T-helper 1 cell treated with Interleukin-12 subunit alpha and Interleukin-12 subunit beta and Interleukin-4 antibody, amounts not matched to agents 30 μg/mL and 1 μg/mL, for 36 hours (primary cell): Measurements from ENCODE around the gene NRIP1.
"Not testable (repeated sequence)": the region's sequence is repeated elsewhere in the genome, so short reads cannot be mapped to it uniquely, and the experiment has no call there.

Source experiments
- H3K27ac Mint-ChIP-seq: one replicate; pipeline ENCODE4 v1.8.0; 2021; ENCODE audit warnings: mild to moderate bottlenecking, mixed read lengths
- H3K27me3 Mint-ChIP-seq: one replicate; pipeline ENCODE4 v1.8.0; 2021; ENCODE audit warnings: low read depth, mixed read lengths
- H3K36me3 Mint-ChIP-seq: one replicate; pipeline ENCODE4 v1.8.0; 2021; ENCODE audit warnings: low read depth, mixed read lengths
- H3K4me1 Mint-ChIP-seq: one replicate; pipeline ENCODE4 v1.8.0; 2021; ENCODE audit warnings: low read depth, mixed read lengths
- H3K4me3 Mint-ChIP-seq: one replicate; pipeline ENCODE4 v1.8.0; 2021; ENCODE audit warnings: mild to moderate bottlenecking, moderate library complexity, mixed read lengths
- H3K9me3 Mint-ChIP-seq: one replicate; pipeline ENCODE4 v1.8.0; 2021; ENCODE audit warnings: mixed read lengths

The NRIP1 gene

DNA sequence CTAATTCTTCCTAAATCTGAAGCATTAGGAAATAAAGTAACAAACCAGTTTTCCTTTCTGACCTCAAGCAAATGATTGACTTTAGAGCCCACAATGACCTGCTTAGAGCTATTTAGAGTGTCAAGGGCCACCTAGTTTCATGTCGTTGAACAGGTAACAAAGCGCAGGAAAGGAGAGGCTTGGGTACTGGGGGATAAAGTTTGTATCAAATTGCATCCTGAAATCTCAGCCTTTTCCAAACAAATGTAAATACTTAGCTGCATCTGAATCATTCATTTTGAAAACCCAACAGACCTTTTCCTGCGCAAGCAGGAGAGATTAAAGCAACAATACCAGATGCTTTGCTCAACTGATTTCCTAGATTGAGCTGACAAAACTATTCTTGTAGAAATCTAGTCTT, 121.2 kb downstream of the NRIP1 start:
- peaks cover under 1% of the 10 kb centered on the region for H3K27me3 Mint-ChIP-seq
- H3K4me1 Mint-ChIP-seq: no peaks in the 10 kb centered on the region
- H3K9me3 Mint-ChIP-seq: peaks cover 6% of the 10 kb centered on the region
- H3K36me3 Mint-ChIP-seq: no peaks in the 10 kb centered on the region
- H3K27ac Mint-ChIP-seq: no peak overlapping the region
- no peak overlapping the region for H3K4me3 Mint-ChIP-seq

GRCh38 chr21:14942801-14943490, 121.9 kb downstream of the NRIP1 start:
- H3K4me1 Mint-ChIP-seq: no peaks in the 10 kb centered on the region
- H3K27me3 Mint-ChIP-seq: no peaks in the 10 kb centered on the region
- no peaks in the 10 kb centered on the region for H3K36me3 Mint-ChIP-seq
- H3K4me3 Mint-ChIP-seq: no peak overlapping the region
- H3K27ac Mint-ChIP-seq: no peak overlapping the region
- H3K9me3 Mint-ChIP-seq: peaks cover 12% of the 10 kb centered on the region

GRCh38 chr21:14927324-14927723, 137.5 kb downstream of the NRIP1 start:
- not testable (repeated sequence) for H3K27ac Mint-ChIP-seq, H3K9me3 Mint-ChIP-seq, H3K27me3 Mint-ChIP-seq, H3K4me3 Mint-ChIP-seq, H3K4me1 Mint-ChIP-seq, H3K36me3 Mint-ChIP-seq

DNA sequence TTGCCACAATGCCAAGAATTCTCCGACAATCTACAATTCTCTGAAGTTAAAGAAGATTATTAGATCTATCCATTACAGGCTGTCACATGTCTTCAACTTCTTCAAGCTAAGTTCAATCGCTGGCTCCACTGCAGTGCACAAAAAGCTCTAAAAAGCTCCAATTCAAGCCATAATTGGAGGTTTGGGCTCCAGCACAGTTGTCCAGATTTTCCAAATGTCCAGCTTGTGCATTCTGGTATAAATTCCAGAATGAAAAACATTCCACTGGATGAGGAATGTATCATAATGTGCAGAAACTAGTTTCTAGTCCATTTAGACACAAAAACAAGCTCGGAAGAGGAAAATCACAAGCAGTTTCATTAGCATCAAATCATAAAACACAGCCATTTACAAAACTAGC, 138.6 kb downstream of the NRIP1 start:
- Mint-ChIP-seq H3K4me3 (no peak overlapping the region), H3K36me3 (no peaks in the 10 kb centered on the region), H3K27ac (no peak overlapping the region), H3K4me1 (no peaks in the 10 kb centered on the region), H3K9me3 (no peaks in the 10 kb centered on the region), H3K27me3 (no peaks in the 10 kb centered on the region)

GRCh38 chr21:14923468-14923867, 141.3 kb downstream of the NRIP1 start:
- H3K27me3 Mint-ChIP-seq: no peaks in the 10 kb centered on the region
- H3K27ac Mint-ChIP-seq: no peak overlapping the region
- no peak overlapping the region for H3K4me3 Mint-ChIP-seq
- H3K9me3 Mint-ChIP-seq: no peaks in the 10 kb centered on the region
- H3K36me3 Mint-ChIP-seq: no peaks in the 10 kb centered on the region
- no peaks in the 10 kb centered on the region for H3K4me1 Mint-ChIP-seq

DNA sequence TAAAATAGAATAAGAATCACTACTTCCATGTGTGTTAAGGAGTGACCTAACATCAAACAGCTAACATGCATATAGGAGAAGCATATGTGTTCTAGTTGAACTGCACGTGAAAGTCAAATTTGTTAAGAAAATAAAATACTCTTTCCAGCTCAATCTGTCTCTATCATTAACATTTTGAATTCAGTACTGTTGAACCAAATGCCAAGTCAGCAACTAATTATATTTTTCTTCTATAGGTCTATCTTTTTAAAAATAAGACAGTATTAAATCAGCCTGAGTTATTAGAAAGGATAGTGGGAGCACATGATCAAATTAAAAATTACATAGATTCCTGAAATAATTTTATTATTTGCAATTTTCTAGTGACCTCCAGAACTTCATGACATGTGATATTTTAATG, 141.8 kb downstream of the NRIP1 start:
- H3K4me3 Mint-ChIP-seq: no peak overlapping the region
- H3K27me3 Mint-ChIP-seq: no peaks in the 10 kb centered on the region
- H3K36me3 Mint-ChIP-seq: no peaks in the 10 kb centered on the region
- no peaks in the 10 kb centered on the region for H3K9me3 Mint-ChIP-seq
- H3K4me1 Mint-ChIP-seq: no peaks in the 10 kb centered on the region
- no peak overlapping the region for H3K27ac Mint-ChIP-seq

GRCh38 chr21:14918527-14918926, 146.3 kb downstream of the NRIP1 start:
- no peaks in the 10 kb centered on the region for H3K9me3 Mint-ChIP-seq
- H3K27ac Mint-ChIP-seq: no peak overlapping the region
- H3K4me3 Mint-ChIP-seq: no peak overlapping the region
- H3K4me1 Mint-ChIP-seq: no peaks in the 10 kb centered on the region
- H3K36me3 Mint-ChIP-seq: no peaks in the 10 kb centered on the region
- H3K27me3 Mint-ChIP-seq: no peaks in the 10 kb centered on the region

GRCh38 chr21:14917762-14918161, 147.0 kb downstream of the NRIP1 start:
- H3K27ac Mint-ChIP-seq: no peak overlapping the region
- no peaks in the 10 kb centered on the region for H3K36me3 Mint-ChIP-seq

DNA sequence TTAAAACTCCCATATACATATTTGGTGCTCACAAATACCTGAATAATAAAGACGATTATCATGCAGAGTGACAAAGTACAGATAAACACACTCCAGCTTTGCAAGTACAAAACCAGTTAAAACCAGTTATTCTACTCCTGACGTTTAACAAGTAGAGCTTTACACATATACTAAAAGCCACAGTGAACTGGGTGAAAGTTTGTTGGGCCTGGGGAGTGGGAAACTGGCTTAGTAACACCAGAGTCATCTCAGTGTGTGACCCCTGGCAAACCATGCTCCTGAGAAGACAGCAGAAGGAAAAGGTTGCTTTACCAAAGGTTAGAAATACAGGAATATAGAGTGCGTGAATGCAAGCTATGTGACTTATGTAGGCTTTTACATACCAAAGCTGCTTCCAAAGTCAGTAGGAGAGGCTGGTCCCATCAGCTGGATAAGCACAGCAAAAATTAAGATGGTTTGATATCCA, 148.1 kb downstream of the NRIP1 start:
- Mint-ChIP-seq H3K4me1 (no peaks in the 10 kb centered on the region), H3K36me3 (no peaks in the 10 kb centered on the region), H3K4me3 (no peak overlapping the region), H3K27me3 (no peaks in the 10 kb centered on the region), H3K27ac (no peak overlapping the region), H3K9me3 (no peaks in the 10 kb centered on the region)

More at GRCh38 chr21:14917762-14918161, 147.0 kb downstream of the NRIP1 start:
- H3K4me1 Mint-ChIP-seq: no peaks in the 10 kb centered on the region
- no peaks in the 10 kb centered on the region for H3K27me3 Mint-ChIP-seq
- H3K4me3 Mint-ChIP-seq: no peak overlapping the region
- H3K9me3 Mint-ChIP-seq: no peaks in the 10 kb centered on the region

DNA sequence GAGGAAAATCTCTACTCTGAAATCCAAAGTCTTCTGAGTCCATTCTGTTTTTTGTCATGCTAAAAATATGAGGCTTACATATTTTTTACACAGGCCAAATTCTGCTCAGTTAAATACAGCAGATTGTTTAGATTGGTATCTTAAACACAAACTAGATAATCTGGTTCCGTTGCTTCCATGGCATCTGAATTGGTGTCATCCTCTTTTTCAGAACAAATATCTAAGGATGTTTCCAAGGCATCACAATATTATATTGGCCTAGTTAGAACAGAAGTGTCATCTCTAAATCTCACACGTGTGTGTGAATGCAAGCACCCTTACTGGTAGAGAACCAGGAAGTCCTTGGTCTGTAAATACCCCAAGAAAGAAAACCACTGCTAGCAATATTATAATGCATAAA, 151.2 kb downstream of the NRIP1 start:
- Mint-ChIP-seq H3K4me3 (no peak overlapping the region), H3K27me3 (no peaks in the 10 kb centered on the region), H3K9me3 (no peaks in the 10 kb centered on the region), H3K36me3 (no peaks in the 10 kb centered on the region), H3K27ac (no peak overlapping the region), H3K4me1 (no peaks in the 10 kb centered on the region)

GRCh38 chr21:14911351-14911750, 153.4 kb downstream of the NRIP1 start:
- no peaks in the 10 kb centered on the region for H3K9me3 Mint-ChIP-seq
- no peaks in the 10 kb centered on the region for H3K4me1 Mint-ChIP-seq
- no peak overlapping the region for H3K27ac Mint-ChIP-seq
- no peaks in the 10 kb centered on the region for H3K36me3 Mint-ChIP-seq
- H3K4me3 Mint-ChIP-seq: no peak overlapping the region
- no peaks in the 10 kb centered on the region for H3K27me3 Mint-ChIP-seq
